ENCODE results near the gene ITSN2. TPM values are rescaled to one million over a fixed set of nuclear protein-coding genes. Genes with fewer than 3 reads are reported as not detected.

The ITSN2 gene
- total RNA-seq, 1 donor from 2014 or later, result 32.0 TPM

DNA sequence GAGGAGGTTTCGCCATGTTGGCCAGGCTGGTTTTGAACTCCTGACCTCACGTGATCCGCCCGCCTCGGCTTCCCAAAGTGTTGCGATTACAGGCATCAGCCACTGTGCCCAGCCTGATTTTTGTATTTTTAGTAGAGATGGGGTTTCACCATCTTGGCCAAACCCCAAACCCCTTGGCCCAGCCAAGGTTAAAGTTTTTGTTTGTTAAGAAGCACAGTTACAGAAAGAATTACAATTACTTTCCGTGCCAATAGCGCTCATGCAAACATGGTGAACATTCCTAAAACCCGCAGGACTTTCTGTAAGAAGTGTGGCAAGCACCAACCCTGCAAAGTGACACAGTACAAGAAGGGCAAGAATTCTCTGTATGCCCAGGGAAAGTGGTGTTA lies 26.1 kb downstream of the ITSN2 start:
- no peak for DNase-seq (ENCODE audit: low read depth in 2 of 2)

GRCh38 chr2:24332791-24333540 lies 27.4 kb downstream of the ITSN2 start:
- DNase-seq (ENCODE audit: low read depth in 2 of 2), result peak in 1 of 2 donors; percentile 63

DNA sequence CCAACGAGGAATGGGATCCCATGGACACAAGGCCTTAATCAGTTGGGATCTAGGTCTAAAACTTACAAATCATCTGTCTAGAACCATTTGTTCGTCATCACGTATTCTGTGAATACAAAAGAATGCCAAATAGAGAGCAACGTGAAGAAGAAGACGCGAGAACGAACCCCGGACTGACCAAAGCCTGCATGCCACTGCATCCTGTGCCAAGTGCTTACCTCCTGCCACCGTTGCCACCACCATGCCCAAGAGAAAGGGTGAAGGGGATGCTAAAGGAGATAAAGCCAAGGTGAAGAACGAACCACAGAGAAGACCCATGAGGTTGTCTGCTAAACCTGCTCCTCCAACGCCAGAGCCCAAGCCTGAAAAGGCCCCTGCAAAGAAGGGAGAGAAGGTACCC lies 30.2 kb downstream of the ITSN2 start:
- no peak for DNase-seq (ENCODE audit: low read depth in 2 of 2)

GRCh38 chr2:24329700-24330099 lies 30.6 kb downstream of the ITSN2 start:
- DNase-seq (ENCODE audit: low read depth in 2 of 2), result peak in 1 of 2 donors; percentile 36

- DNase-seq (ENCODE audit: low read depth in 2 of 2), result peak in 1 of 2 donors; percentile 29
Measured at GRCh38 chr2:24328010-24328409, 32.3 kb downstream of the ITSN2 start.

DNA sequence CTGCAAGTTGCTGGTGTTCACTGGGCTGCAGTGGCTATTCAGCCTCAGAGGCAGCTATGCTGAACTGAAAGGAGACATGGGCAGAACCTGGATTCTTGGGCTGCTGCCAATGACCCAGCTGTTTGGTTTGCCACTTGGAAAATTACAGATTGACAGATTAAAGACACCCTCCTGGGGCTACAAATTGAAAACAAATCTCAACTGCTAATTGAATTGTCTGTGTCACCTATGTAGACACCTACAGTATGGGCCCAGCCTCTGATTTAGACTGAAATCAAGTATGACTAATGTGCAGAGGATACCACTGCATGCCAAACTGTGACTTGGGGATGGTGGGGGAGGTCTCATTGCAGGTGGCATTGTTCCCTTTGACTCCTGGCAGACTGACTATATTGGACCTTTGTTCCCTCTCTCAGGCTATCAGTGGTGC lies 42.8 kb downstream of the ITSN2 start:
- DNase-seq (ENCODE audit: low read depth in 2 of 2), result peak; percentile 21 to 56

GRCh38 chr2:24315669-24316068 lies 44.7 kb downstream of the ITSN2 start:
- DNase-seq (ENCODE audit: low read depth in 2 of 2), result no peak

DNA sequence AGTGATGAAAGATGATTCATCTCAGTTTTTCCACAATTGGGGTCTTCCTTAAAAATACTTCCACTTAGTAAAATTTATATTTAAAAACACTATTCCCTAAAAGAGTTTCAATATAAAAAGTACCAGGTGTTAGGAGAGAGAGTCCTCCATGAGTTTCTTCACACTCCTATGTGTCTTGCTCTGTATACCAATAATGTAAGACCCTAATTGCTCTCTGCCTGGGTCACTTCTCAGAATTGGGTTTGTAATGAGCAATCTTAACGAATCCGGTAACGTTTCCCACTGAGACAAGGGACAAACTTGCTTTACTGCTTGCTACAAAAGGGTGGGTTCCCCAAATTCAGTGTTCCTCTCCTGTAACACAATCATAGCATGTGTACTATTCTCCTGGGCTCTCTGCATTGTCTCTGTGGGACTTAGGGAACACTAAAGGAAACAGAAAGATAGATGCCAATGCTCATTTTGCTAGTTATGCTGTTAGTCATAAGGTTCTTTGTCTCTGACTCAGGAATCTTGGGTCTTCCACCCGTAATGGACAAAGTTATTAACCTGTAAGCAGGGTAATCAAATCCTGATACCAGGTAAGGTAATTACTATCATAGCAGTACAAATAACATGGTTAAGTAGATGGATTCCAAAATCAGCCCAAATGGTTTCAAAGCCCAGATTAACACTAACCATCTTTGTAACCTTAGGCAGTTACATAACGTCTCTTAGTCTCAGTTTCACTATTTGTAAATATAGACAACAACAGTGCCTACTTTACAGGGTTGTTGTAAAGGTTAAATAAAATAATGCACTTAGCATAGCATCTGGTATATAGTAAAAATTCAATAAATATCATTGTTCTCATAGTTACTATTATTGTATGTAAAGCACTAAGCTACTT lies 46.3 kb downstream of the ITSN2 start:
- peak in 1 of 2 donors; percentile 10 for DNase-seq (ENCODE audit: low read depth in 2 of 2)

DNA sequence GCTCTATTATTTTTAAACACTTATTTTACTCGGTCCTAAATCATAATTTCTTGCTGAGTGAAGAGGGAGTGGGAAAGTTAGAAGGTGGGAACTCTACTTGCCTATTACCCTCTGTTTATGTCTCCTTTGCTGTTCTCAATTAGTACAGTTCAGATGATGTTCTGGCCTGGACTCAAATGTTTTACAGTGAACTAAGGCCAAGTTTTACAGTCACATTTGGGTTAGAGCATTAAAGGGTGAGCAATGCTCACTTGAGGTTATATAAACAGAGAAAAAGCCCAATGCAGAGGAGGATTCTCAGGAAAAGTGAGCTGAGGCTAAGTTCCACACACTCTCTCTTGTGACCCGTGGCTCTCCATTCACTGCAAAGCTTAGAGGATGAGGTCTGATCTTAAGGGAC lies 52.4 kb downstream of the ITSN2 start:
- DNase-seq (ENCODE audit: low read depth in 2 of 2), result no peak

DNA sequence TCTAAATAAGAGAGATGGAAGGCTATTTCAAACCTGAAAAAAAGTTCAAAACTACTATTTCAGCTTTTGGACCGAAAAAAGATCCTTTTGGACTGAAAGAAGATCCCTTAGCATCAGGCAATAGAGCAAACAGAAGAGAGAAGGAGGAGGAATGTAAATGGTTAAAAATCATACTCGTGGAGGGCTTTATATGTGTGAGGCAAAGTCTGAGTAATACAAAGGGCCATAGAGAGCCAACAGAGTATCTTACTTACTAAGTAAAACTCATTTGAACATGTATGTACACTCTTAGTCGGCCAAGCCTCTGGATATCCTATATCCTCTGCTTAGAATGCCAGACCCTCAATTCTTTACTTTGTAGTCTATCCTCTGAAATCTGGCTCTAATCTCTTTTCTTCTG lies 55.7 kb downstream of the ITSN2 start:
- DNase-seq (ENCODE audit: low read depth in 2 of 2), result no peak

GRCh38 chr2:24304098-24304497 lies 56.2 kb downstream of the ITSN2 start:
- peak; percentile 65 to 86 for DNase-seq (ENCODE audit: low read depth in 2 of 2)

DNA sequence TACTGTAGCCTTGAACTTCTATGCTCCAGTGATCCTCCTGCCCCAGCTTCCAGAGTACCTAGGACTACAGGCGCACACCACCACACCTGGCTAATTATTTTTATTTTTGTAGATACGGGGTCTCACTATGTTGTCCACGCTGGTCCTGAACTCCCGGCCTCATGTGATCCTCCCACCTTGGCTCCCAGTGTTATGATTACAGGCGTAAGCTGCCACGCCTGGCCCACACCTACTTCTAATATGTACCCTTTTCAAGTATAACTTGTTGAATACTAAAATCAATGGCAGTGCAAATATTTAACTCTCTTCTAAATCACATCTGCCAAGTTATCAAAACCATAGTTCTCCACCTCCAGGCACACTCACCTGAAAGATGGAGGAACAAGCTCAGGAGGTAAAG lies 58.7 kb downstream of the ITSN2 start:
- DNase-seq (ENCODE audit: low read depth in 2 of 2), result no peak

DNA sequence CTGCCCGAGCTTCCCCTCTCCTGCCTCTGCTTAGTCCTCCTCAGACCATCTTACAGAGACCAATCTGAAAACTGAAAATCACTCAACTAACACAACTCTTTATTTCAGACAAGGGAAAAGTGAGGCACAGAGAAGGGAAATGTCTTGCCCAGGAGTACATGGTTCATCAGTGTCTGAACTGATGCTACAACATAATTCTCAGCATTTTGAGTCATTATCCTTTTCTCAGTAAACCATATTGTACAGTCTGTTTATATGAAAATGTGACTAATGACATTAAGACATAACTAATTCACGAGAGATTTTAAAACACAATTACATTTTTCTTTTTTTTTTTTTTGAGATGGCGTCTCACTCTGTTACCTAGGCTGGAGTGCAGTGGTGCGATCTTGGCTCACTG lies 62.7 kb downstream of the ITSN2 start:
- DNase-seq (ENCODE audit: low read depth in 2 of 2), result no peak

DNA sequence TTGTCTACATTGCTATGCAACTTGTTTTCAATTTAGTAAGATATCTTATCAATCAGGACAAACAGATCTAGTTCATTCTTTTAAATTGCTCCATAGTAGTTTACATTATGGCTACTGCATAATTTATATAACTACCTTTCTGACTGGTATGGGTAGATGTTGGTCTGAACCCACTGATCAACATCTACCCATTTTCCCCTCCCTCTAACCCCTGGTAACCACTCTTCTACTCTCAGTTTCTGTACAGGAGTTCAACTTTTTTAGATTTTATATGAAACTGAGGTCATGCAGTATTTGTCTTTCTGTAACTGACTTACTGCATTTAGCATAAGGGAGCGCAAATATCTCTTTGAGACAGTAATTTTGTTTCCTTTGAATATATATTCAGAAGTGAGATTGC lies 73.2 kb downstream of the ITSN2 start:
- DNase-seq (ENCODE audit: low read depth in 2 of 2), result no peak

GRCh38 chr2:24285484-24286152 lies 74.7 kb downstream of the ITSN2 start:
- peak; percentile 27 to 56 for DNase-seq (ENCODE audit: low read depth in 2 of 2)

- no peak for DNase-seq (ENCODE audit: low read depth in 2 of 2)
Measured at GRCh38 chr2:24280645-24281044, 79.7 kb downstream of the ITSN2 start.

GRCh38 chr2:24280161-24280560 lies 80.2 kb downstream of the ITSN2 start:
- DNase-seq (ENCODE audit: low read depth in 2 of 2), result no peak

DNA sequence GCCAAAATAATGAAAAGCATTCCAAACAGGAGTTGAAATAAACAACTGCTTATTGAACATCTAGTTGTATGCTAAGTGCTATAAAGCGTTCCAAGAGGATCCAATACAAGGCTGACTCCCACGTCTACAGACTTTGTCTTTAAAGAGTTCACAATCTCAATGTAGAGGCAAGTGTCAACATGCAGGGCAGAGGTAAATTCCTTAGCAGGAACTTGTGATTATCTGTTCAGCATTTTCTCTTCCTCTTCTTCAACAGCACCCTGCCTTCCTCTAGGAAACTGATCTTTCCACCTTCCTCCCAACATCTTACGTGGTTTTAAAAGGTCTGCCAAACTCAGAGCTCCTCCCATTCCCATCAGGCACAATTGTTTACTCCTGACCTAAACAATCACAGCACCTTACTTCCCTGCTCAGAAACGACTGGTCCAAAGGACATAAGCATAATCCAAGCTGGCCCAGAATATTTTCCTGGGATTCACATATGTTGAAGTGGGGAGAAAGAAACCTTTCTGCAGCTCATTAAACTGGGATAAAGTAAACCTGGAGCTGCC lies 83.9 kb downstream of the ITSN2 start:
- DNase-seq (ENCODE audit: low read depth in 2 of 2), result no peak

- no peak for DNase-seq (ENCODE audit: low read depth in 2 of 2)
Measured at GRCh38 chr2:24274809-24275208, 85.5 kb downstream of the ITSN2 start.

DNA sequence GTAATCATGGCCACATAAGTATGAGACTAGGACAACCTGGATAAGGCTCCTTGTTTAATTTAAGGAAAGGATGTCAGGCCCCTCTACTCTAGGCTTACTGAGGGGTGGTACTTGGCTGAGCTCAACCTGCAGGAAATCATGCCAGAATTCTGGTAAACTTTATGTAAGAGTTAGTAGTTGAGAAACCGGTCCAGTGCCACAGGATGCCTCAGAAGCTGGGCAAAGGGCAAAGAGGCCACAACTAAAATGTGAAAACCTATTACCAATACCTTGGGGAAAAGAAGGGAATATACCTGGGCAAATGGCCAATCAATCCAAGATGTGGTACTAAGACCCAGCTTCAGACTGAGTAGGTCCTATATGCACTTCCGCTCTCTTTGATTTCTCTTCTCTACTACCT lies 86.7 kb downstream of the ITSN2 start:
- no peak for DNase-seq (ENCODE audit: low read depth in 2 of 2)

DNA sequence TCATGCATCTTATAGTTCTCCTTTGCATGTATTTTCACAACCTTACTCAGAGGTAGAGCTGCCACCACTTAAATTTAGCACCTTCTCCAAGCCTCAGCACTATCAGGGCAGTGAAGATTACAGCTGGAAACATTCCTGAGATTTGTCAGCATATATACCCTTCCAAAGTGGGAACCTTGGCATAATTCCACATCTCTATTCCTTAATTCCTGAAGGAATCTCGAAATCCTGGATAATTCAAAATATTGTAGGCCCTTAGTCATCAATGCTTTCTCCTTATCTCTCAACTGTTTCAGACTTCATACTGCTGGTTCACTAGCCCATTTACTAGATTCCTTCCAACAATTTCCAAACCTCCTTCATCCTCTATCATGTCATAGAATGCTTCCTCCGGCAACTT lies 87.4 kb downstream of the ITSN2 start:
- no peak for DNase-seq (ENCODE audit: low read depth in 2 of 2)

Data from dermis microvascular lymphatic vessel endothelial cell (primary cell).